Ovary (tissue), 3 donors: ENCODE measurements around the gene PPM1H.

Experiments
- CTCF ChIP-seq, 3 donors: fragments of 450-650 bp in 2 of 3; fragments of 200-600 bp in 1 of 3; IDR thresholded peaks; one replicate each; pipeline versions ENCODE4 v1.5.1 to v1.8.0; 2016 to 2022; ENCODE audit warnings: antibody characterized with exemption in 3 of 3, mild to moderate bottlenecking in 1 of 3
- EP300 ChIP-seq: sonication (generic); formaldehyde crosslinking; IDR thresholded peaks from one replicate; pipeline ENCODE4 v1.6.1; 2017; ENCODE audit warnings: antibody characterized with exemption
- POLR2A ChIP-seq: fragments of 450-650 bp; IDR thresholded peaks from one replicate; pipeline ENCODE4 v1.6.1; 2017; ENCODE audit warnings: antibody characterized with exemption, mild to moderate bottlenecking, moderate library complexity
- donor health status: DM: no; HTN: no; CAD: no.

- TF ChIP-seq CTCF (IDR thresholded peaks at IDR 0.05) (no peak), POLR2A (no peak), EP300 (no peak)
Measured at GRCh38 chr12:62976110-62976662, 41.2 kb upstream of the PPM1H start.
